Measurements from ENCODE around the gene RAB3IL1.

DNA sequence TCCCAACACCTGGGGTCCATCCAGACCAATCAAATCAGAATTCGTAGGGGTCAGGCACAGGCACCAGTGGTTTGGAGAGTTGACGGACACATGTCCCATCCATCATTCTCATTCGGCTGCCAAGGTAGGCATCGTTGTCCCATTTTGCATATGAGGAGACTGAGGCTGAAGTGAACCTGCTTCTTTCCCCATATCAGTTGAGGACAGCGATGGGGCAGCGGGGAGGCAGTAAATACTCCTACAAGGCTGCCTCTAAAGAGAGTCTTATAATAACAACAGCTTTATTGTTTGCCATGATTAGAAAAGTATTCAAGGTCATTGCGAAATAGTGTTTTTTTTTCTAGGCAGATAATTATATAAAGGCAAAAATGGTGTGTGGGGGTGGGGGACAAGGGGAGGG lies 31.1 kb upstream of the RAB3IL1 start:
- TF ChIP-seq, protein P1, sequence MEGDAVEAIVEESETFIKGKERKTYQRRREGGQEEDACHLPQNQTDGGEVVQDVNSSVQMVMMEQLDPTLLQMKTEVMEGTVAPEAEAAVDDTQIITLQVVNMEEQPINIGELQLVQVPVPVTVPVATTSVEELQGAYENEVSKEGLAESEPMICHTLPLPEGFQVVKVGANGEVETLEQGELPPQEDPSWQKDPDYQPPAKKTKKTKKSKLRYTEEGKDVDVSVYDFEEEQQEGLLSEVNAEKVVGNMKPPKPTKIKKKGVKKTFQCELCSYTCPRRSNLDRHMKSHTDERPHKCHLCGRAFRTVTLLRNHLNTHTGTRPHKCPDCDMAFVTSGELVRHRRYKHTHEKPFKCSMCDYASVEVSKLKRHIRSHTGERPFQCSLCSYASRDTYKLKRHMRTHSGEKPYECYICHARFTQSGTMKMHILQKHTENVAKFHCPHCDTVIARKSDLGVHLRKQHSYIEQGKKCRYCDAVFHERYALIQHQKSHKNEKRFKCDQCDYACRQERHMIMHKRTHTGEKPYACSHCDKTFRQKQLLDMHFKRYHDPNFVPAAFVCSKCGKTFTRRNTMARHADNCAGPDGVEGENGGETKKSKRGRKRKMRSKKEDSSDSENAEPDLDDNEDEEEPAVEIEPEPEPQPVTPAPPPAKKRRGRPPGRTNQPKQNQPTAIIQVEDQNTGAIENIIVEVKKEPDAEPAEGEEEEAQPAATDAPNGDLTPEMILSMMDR (IDR thresholded peaks at IDR 0.05), result no peak
- TF ChIP-seq POLR2A (IDR thresholded peaks at IDR 0.05), result no peak

Data from body of pancreas (tissue), 4 donors.